ENCODE results near the gene CALN1. TPM values are rescaled to one million over a fixed set of nuclear protein-coding genes. Genes with fewer than 3 reads are reported as not detected.

Gene CALN1
- total RNA-seq, 1 donor from 2014 or later, result 1.9 TPM

GRCh38 chr7:71775648-71776047 lies 636.5 kb downstream of the CALN1 start:
- no peak for TF ChIP-seq CTCF (conservative IDR thresholded peaks at IDR 0.05)
- Mint-ChIP-seq H3K36me3 (no peaks in the 10 kb centered on the region), H3K27me3 (peaks cover 4% of the 10 kb centered on the region), H3K9me3 (no peaks in the 10 kb centered on the region), H3K4me3 (no peak overlapping the region), H3K27ac (no peak overlapping the region), H3K4me1 (ENCODE audit: unreplicated experiment) (no peaks in the 10 kb centered on the region)
- no peak for DNase-seq (ENCODE audit: extremely low spot score, unreplicated experiment)

GRCh38 chr7:71772779-71773178 lies 639.4 kb downstream of the CALN1 start:
- peaks cover 4% of the 10 kb centered on the region for H3K27me3 Mint-ChIP-seq
- no peaks in the 10 kb centered on the region for H3K4me1 Mint-ChIP-seq (ENCODE audit: unreplicated experiment)
- TF ChIP-seq CTCF (conservative IDR thresholded peaks at IDR 0.05), result no peak
- no peak overlapping the region for H3K4me3 Mint-ChIP-seq
- no peak for DNase-seq (ENCODE audit: extremely low spot score, unreplicated experiment)
- no peaks in the 10 kb centered on the region for H3K9me3 Mint-ChIP-seq
- no peak overlapping the region for H3K27ac Mint-ChIP-seq
- no peaks in the 10 kb centered on the region for H3K36me3 Mint-ChIP-seq

GRCh38 chr7:71770269-71770907 lies 641.8 kb downstream of the CALN1 start:
- DNase-seq (ENCODE audit: extremely low spot score, unreplicated experiment), result no peak
- Mint-ChIP-seq H3K4me3 (no peak overlapping the region), H3K9me3 (no peaks in the 10 kb centered on the region), H3K27me3 (peaks cover 4% of the 10 kb centered on the region), H3K27ac (no peak overlapping the region), H3K4me1 (ENCODE audit: unreplicated experiment) (no peaks in the 10 kb centered on the region), H3K36me3 (no peaks in the 10 kb centered on the region)
- no peak for TF ChIP-seq CTCF (conservative IDR thresholded peaks at IDR 0.05)

- H3K9me3 Mint-ChIP-seq, result no peaks in the 10 kb centered on the region
- H3K4me3 Mint-ChIP-seq, result no peak overlapping the region
- no peak overlapping the region for H3K27ac Mint-ChIP-seq
- TF ChIP-seq CTCF (conservative IDR thresholded peaks at IDR 0.05), result no peak
- no peaks in the 10 kb centered on the region for H3K36me3 Mint-ChIP-seq
- H3K27me3 Mint-ChIP-seq, result peaks cover 4% of the 10 kb centered on the region
- H3K4me1 Mint-ChIP-seq (ENCODE audit: unreplicated experiment), result no peaks in the 10 kb centered on the region
- no peak for DNase-seq (ENCODE audit: extremely low spot score, unreplicated experiment)
Measured at GRCh38 chr7:71769326-71769725, 642.8 kb downstream of the CALN1 start.

- Mint-ChIP-seq H3K9me3 (no peaks in the 10 kb centered on the region), H3K36me3 (no peaks in the 10 kb centered on the region), H3K27me3 (peaks cover 4% of the 10 kb centered on the region), H3K4me1 (ENCODE audit: unreplicated experiment) (no peaks in the 10 kb centered on the region), H3K4me3 (no peak overlapping the region), H3K27ac (no peak overlapping the region)
- TF ChIP-seq CTCF (conservative IDR thresholded peaks at IDR 0.05), result no peak
- no peak for DNase-seq (ENCODE audit: extremely low spot score, unreplicated experiment)
Measured at GRCh38 chr7:71768450-71768849, 643.7 kb downstream of the CALN1 start.

GRCh38 chr7:71766016-71766415 lies 646.1 kb downstream of the CALN1 start:
- Mint-ChIP-seq H3K36me3 (no peaks in the 10 kb centered on the region), H3K4me3 (no peak overlapping the region), H3K27me3 (no peaks in the 10 kb centered on the region), H3K9me3 (no peaks in the 10 kb centered on the region), H3K4me1 (ENCODE audit: unreplicated experiment) (no peaks in the 10 kb centered on the region), H3K27ac (no peak overlapping the region)
- TF ChIP-seq CTCF (conservative IDR thresholded peaks at IDR 0.05), result no peak
- no peak for DNase-seq (ENCODE audit: extremely low spot score, unreplicated experiment)

Measured in type B pancreatic cell (in vitro differentiated cells).